ENCODE data around the gene FN1. TPM values are rescaled to one million over a fixed set of nuclear protein-coding genes. Genes with fewer than 3 reads are reported as not detected.

Gene FN1
- total RNA-seq (2021) (1,570 and 2,058 TPM in 2 replicates), Bru-seq, nascent RNA (percentile 99 among the genes with signal in this experiment), BruChase-seq, experiment 1, labeled RNA remaining after a 2-hour chase (percentile 98 among the genes with signal in this experiment), BruChase-seq, experiment 2, labeled RNA remaining after a 6-hour chase (percentile 99 among the genes with signal in this experiment)
- long read RNA-seq, full-length matches to known transcripts, result 978 of 2,653 reads
- long read RNA-seq, partial matches to known transcripts, result 1,396 of 2,653 reads
- long read RNA-seq, other reads (novel, unspliced or antisense), result 279 of 2,653 reads

GRCh38 chr2:215435870-215436704 lies at the start of gene FN1:
Gene FN1, minus strand, starts transcription at chr2:215436068. Its CDS starts 266 bp downstream, at chr2:215435802.
- peaks cover 28% of the 10 kb centered on the region for H3K4me1 ChIP-seq (ENCODE audit: insufficient read depth, low read length, poor library complexity, severe bottlenecking)
- H3K9me3 ChIP-seq (ENCODE audit: low read depth, low read length, poor library complexity, severe bottlenecking), result no peaks in the 10 kb centered on the region
- ChIA-PET POLR2A (ENCODE audit: low non-redundant PET) (interaction anchor here (0.8 kb wide), 1 partner anchor 336 kb away, joined by 3 read pairs; no protein-coding TSS in a partner anchor), CTCF (no interaction called here)
- BruUV-seq (replicated peaks), result no TSS peak
- peak within 1 kb of the TSS; percentile 96 for H3K27ac ChIP-seq (ENCODE audit: low read depth, low read length, poor library complexity, severe bottlenecking)
- no peaks in the 10 kb centered on the region for H3K27me3 ChIP-seq (replicated peaks; ENCODE audit: insufficient read depth, low read depth, low read length, poor library complexity)
- TF ChIP-seq CTCF (conservative IDR thresholded peaks at IDR 0.05; ENCODE audit: low read depth, low read length) (no peak), EZH2 (IDR thresholded peaks at IDR 0.05; ENCODE audit: borderline replicate concordance, low read depth, low read length, poor library complexity, severe bottlenecking) (no peak)
- H3K4me3 ChIP-seq (ENCODE audit: low read depth, low read length, poor library complexity, severe bottlenecking), result peak within 1 kb of the TSS; percentile 88
- intact Hi-C loops (cut with micrococcal nuclease; ENCODE audit: unreplicated experiment), result loop anchor here (1.0 to 5.0 kb wide), 3 partner anchors 100 to 484 kb away; no protein-coding TSS in a partner anchor
- DNase-seq (ENCODE audit: low spot score), result peak; percentile 96
- peaks cover 37% of the 10 kb centered on the region for H3K36me3 ChIP-seq (ENCODE audit: insufficient read depth, low read length, poor library complexity, severe bottlenecking)

- BruUV-seq (replicated peaks), result no TSS peak
- intact Hi-C loops (cut with micrococcal nuclease; ENCODE audit: unreplicated experiment), result no loop called here
- POLR2A ChIA-PET (ENCODE audit: low non-redundant PET), result no interaction called here
- Histone ChIP-seq H3K36me3 (ENCODE audit: insufficient read depth, low read length, poor library complexity, severe bottlenecking) (no peaks in the 10 kb centered on the region), H3K9me3 (ENCODE audit: low read depth, low read length, poor library complexity, severe bottlenecking) (no peaks in the 10 kb centered on the region), H3K27ac (ENCODE audit: low read depth, low read length, poor library complexity, severe bottlenecking) (no peak overlapping the region), H3K27me3 (replicated peaks; ENCODE audit: insufficient read depth, low read depth, low read length, poor library complexity) (no peaks in the 10 kb centered on the region), H3K4me1 (ENCODE audit: insufficient read depth, low read length, poor library complexity, severe bottlenecking) (no peaks in the 10 kb centered on the region), H3K4me3 (ENCODE audit: low read depth, low read length, poor library complexity, severe bottlenecking) (no peak overlapping the region)
- DNase-seq (ENCODE audit: low spot score), result no peak
- CTCF ChIA-PET, result no interaction called here
- TF ChIP-seq CTCF (conservative IDR thresholded peaks at IDR 0.05; ENCODE audit: low read depth, low read length), result no peak
- no peak for TF ChIP-seq EZH2 (IDR thresholded peaks at IDR 0.05; ENCODE audit: borderline replicate concordance, low read depth, low read length, poor library complexity, severe bottlenecking)
Measured at GRCh38 chr2:215485032-215485431, 49.2 kb upstream of the FN1 start.

- no peaks in the 10 kb centered on the region for H3K27me3 ChIP-seq (replicated peaks; ENCODE audit: insufficient read depth, low read depth, low read length, poor library complexity)
- TF ChIP-seq EZH2 (IDR thresholded peaks at IDR 0.05; ENCODE audit: borderline replicate concordance, low read depth, low read length, poor library complexity, severe bottlenecking), result no peak
- no peak for TF ChIP-seq CTCF (conservative IDR thresholded peaks at IDR 0.05; ENCODE audit: low read depth, low read length)
- H3K4me1 ChIP-seq (ENCODE audit: insufficient read depth, low read length, poor library complexity, severe bottlenecking), result no peaks in the 10 kb centered on the region
- CTCF ChIA-PET, result no interaction called here
- H3K27ac ChIP-seq (ENCODE audit: low read depth, low read length, poor library complexity, severe bottlenecking), result no peak overlapping the region
- POLR2A ChIA-PET (ENCODE audit: low non-redundant PET), result no interaction called here
- H3K36me3 ChIP-seq (ENCODE audit: insufficient read depth, low read length, poor library complexity, severe bottlenecking), result no peaks in the 10 kb centered on the region
- no peak for DNase-seq (ENCODE audit: low spot score)
- H3K4me3 ChIP-seq (ENCODE audit: low read depth, low read length, poor library complexity, severe bottlenecking), result no peak overlapping the region
- no TSS peak for BruUV-seq (replicated peaks)
- intact Hi-C loops (cut with micrococcal nuclease; ENCODE audit: unreplicated experiment), result no loop called here
- no peaks in the 10 kb centered on the region for H3K9me3 ChIP-seq (ENCODE audit: low read depth, low read length, poor library complexity, severe bottlenecking)
Measured at GRCh38 chr2:215484570-215484969, 48.7 kb upstream of the FN1 start.
